Stimulated activated naive CD8-positive, alpha-beta T cell treated with anti-CD3 and anti-CD28 coated beads, Interleukin-15, Interleukin-2, amounts not matched to agents 100 ng/mL and 50 ng/mL, for 24 hours (primary cell): ENCODE data around the gene RBBP8.
"Not testable (repeated sequence)": the region's sequence is repeated elsewhere in the genome, so short reads cannot be mapped to it uniquely, and the experiment has no call there.

Experiments
- H3K27ac Mint-ChIP-seq: one replicate; pipeline ENCODE4 v1.8.0; 2021; ENCODE audit warnings: mild to moderate bottlenecking, mixed read lengths
- H3K27me3 Mint-ChIP-seq: one replicate; pipeline ENCODE4 v1.8.0; 2021; ENCODE audit warnings: mixed read lengths
- H3K36me3 Mint-ChIP-seq: one replicate; pipeline ENCODE4 v1.8.0; 2021; ENCODE audit warnings: low read depth, mixed read lengths
- H3K4me1 Mint-ChIP-seq: one replicate; pipeline ENCODE4 v1.8.0; 2021; ENCODE audit warnings: low read depth, mixed read lengths
- H3K4me3 Mint-ChIP-seq: one replicate; pipeline ENCODE4 v1.8.0; 2021; ENCODE audit warnings: mild to moderate bottlenecking, mixed read lengths
- H3K9me3 Mint-ChIP-seq: one replicate; pipeline ENCODE4 v1.8.0; 2021; ENCODE audit warnings: mixed read lengths

RBBP8 gene

DNA sequence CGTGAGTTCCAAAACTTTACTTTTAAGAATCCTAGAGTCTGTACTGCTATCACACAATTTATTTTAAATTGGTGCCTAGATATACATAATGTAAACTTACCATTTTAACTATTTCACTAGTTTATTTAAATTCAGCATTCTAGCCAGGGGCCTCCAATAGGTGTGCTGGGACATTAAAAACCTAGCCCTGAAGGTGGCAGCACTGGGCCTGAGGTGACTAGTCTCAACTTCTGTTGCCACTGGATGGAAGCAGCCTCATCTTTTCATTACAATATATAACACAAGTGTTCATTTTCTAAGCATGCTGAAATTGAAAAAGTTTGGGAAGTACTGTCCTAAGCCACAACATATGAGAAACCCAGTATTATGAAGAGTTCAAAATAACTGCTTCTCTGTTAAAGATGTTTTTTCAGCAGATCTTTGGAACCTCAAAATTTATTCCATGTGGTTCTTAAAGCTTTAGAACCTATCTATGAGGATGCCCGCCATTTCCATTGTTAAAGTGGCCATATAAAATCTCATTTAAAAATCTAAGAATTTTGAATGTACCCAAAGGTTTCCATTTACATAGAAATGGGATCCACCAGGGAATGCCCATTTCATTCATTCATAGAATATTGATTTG is 2.9 kb upstream of the RBBP8 start:
- Mint-ChIP-seq H3K4me3 (no peak overlapping the region), H3K27me3 (peaks cover 4% of the 10 kb centered on the region), H3K9me3 (no peaks in the 10 kb centered on the region), H3K27ac (no peak overlapping the region), H3K36me3 (peaks cover 8% of the 10 kb centered on the region), H3K4me1 (peaks cover 23% of the 10 kb centered on the region)

DNA sequence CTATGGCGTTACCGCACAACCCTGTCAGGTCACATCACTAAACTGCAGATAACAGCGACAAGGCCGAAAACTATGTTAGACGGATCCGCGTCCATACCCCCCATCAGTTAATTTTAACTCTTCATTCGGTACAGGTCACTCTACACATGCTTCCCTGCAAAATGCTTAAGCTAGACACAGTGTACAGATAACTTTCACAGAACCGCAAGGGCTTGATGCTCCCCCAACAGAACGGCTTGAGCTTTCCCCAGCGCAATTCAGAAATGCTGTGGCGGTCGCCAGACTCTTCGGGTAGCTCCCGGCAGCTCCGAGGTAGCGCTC is 283 bp upstream of the RBBP8 start:
- Mint-ChIP-seq H3K4me1 (peaks cover 26% of the 10 kb centered on the region), H3K36me3 (peaks cover 30% of the 10 kb centered on the region), H3K27me3 (peaks cover 4% of the 10 kb centered on the region), H3K9me3 (no peaks in the 10 kb centered on the region), H3K4me3 (peak overlapping the region; percentile 96), H3K27ac (peak overlapping the region; percentile 80)

DNA sequence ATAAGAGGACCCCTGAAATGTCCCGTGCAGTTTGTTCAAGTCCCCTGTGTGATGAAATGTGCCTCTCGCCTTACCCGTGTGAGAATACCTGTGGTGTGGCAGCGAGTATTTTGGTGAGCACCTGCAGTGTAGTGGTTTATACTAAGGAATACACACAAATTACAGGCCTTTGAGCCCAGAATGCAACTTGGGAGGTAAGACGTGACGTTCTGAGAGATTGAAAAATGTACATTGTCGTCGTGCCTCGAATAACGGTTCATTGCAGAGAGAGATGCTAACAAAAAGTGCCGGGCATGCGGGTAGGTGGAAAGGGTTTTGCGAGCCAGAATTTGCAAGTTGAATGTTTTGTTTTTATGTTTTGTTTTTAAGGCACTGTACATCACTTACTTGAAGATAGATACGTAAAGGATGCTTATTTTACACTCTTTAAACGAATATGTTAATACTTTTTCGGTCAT is 867 bp downstream of the RBBP8 start:
- Mint-ChIP-seq H3K9me3 (no peaks in the 10 kb centered on the region), H3K36me3 (peaks cover 41% of the 10 kb centered on the region), H3K4me3 (peak overlapping the region; percentile 96), H3K4me1 (peaks cover 26% of the 10 kb centered on the region), H3K27ac (peak overlapping the region; percentile 90), H3K27me3 (peaks cover 4% of the 10 kb centered on the region)

DNA sequence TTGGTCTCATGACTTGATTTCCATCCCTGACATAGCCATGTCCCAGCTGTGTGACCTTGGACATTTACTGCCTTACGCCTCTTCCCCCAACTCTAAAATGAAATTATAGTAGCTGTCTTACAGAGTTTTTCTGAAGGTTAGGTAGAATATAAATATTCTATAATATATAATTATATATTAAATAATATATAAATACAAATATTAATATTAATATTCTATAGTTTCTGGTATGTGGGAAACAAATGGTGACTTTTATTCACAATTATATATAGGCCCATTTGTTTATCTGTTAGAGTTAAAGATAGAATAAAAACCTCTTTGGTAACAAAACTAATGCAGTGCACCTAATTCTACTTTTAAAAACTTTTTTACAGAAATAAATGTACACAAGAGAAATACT is 1.7 kb downstream of the RBBP8 start:
- peaks cover 26% of the 10 kb centered on the region for H3K4me1 Mint-ChIP-seq
- H3K27ac Mint-ChIP-seq: peak overlapping the region; percentile 63
- H3K36me3 Mint-ChIP-seq: peaks cover 46% of the 10 kb centered on the region
- peaks cover 4% of the 10 kb centered on the region for H3K27me3 Mint-ChIP-seq
- H3K9me3 Mint-ChIP-seq: no peaks in the 10 kb centered on the region
- peak overlapping the region; percentile 96 for H3K4me3 Mint-ChIP-seq

DNA sequence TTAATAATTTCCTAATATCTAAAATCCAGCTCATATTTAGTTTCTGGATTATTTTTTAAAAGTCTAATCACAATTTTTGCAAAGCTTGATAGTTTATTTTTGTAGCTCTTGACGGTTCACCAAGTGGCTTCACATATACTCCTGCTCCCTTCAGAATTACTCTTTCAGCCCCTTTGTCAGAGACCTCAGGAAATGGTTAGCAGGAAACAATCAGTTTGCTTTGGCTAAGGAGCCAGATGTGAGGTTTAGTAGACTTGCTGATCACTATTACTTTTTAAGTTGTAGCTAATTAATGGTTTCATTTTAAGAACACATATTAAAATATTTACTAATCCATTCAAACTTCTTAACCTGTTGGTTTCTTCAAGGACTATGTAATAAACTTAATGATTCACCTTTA is 2.3 kb downstream of the RBBP8 start:
- H3K36me3 Mint-ChIP-seq: peaks cover 49% of the 10 kb centered on the region
- peaks cover 4% of the 10 kb centered on the region for H3K27me3 Mint-ChIP-seq
- H3K4me3 Mint-ChIP-seq: peak overlapping the region; percentile 71
- H3K9me3 Mint-ChIP-seq: no peaks in the 10 kb centered on the region
- peaks cover 26% of the 10 kb centered on the region for H3K4me1 Mint-ChIP-seq
- H3K27ac Mint-ChIP-seq: no peak overlapping the region

DNA sequence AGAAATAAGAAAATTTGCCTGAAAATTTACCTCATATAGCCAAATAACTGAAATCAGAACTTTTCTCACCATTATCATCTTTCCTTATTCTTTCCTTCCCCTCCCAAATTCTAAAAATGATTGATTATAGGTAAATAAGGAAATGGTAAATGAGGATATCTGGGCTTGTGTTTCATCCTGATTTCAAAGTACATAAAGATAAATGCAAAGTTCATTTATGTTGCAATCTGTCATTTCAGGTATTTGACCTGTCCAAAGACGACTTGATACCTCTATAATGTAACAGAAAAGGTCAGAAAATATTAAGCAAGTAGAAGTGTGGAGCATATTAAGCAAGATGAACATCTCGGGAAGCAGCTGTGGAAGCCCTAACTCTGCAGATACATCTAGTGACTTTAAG is 3.4 kb downstream of the RBBP8 start:
- Mint-ChIP-seq H3K9me3 (no peaks in the 10 kb centered on the region), H3K4me1 (peaks cover 26% of the 10 kb centered on the region), H3K4me3 (no peak overlapping the region), H3K27ac (no peak overlapping the region), H3K27me3 (peaks cover 4% of the 10 kb centered on the region), H3K36me3 (peaks cover 57% of the 10 kb centered on the region)

DNA sequence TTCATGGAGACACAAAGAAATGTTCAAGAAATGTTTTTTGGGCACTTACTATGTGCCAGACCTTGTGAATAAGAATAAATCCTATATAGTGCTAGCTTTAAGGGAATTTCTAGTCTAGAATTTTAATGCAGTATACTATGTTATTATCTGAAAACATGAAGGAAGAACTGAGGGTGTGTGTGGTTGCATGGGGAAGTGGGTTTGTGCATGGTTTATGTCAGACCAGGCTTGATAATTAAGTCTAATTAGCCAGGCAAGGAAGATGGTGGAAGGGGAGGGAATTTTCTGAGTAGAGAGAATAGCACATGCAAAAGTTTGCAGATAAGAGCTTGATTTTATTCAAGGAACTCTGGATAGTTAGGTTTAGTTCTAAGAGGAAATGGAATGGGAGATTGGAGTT is 6.5 kb downstream of the RBBP8 start:
- no peak overlapping the region for H3K27ac Mint-ChIP-seq
- peaks cover 6% of the 10 kb centered on the region for H3K4me1 Mint-ChIP-seq
- H3K4me3 Mint-ChIP-seq: no peak overlapping the region
- peaks cover 70% of the 10 kb centered on the region for H3K36me3 Mint-ChIP-seq
- H3K27me3 Mint-ChIP-seq: no peaks in the 10 kb centered on the region
- no peaks in the 10 kb centered on the region for H3K9me3 Mint-ChIP-seq

DNA sequence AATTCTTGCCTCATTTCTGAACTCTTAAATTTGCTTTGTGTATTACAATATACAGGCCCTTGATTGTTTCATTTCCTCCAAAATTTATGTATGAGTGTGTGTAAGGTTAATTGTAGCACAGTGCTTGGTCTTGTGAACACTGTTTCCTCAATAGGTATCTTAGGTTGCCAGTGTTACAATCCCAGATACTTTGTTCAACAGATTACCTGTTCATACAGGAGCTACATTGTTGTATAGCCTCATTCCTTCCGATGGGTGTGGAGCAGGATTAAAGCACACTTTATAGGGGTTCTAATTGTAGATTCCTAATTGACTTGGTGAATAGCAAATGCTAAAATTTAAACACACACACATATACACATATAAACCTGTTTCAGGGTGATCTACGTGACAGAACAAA is 10.7 kb downstream of the RBBP8 start:
- no peaks in the 10 kb centered on the region for H3K27me3 Mint-ChIP-seq
- H3K36me3 Mint-ChIP-seq: peaks cover 66% of the 10 kb centered on the region
- H3K9me3 Mint-ChIP-seq: no peaks in the 10 kb centered on the region

DNA sequence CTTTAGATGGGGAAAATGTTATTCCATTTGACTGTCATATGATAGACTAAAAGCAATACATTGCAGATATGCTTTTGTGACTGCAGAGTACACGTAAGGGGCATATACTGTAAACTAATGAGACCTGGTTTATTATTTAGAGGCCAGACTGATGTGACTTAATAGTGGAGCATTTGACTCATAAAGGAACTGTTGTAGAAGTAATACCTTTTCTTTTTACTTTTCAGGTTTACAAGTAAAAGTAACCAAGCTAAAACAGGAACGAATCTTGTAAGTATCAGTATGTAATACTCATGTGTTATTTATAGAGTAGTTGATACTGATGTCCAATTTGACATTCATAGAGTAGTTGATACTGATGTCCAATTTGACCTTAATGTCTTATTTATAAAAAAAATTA is 13.1 kb downstream of the RBBP8 start:
- Mint-ChIP-seq H3K4me3 (no peak overlapping the region), H3K9me3 (no peaks in the 10 kb centered on the region), H3K4me1 (no peaks in the 10 kb centered on the region), H3K36me3 (peaks cover 75% of the 10 kb centered on the region), H3K27ac (no peak overlapping the region), H3K27me3 (no peaks in the 10 kb centered on the region)

More for the DNA sequence above, 10.7 kb downstream of the RBBP8 start:
- Mint-ChIP-seq H3K27ac (no peak overlapping the region), H3K4me1 (no peaks in the 10 kb centered on the region), H3K4me3 (no peak overlapping the region)

DNA sequence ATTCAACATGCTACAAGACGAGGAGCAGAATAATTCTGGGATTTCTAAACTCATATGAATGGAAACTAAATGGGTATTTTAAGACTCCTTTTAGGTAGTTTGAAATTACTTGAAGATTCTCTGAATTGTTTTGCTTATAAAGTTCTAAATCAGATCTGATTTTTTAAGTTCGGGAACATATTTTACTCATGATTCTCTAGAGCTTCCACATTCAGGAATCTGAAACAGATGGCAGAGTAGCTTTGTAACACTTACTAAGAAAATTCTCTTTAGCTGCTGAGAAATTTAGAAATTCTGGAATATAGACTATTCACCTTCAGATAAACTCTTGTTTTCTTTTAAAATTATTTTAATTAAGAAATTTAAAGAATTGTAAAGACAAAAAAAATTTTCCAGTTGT is 13.7 kb downstream of the RBBP8 start:
- no peaks in the 10 kb centered on the region for H3K4me1 Mint-ChIP-seq
- H3K36me3 Mint-ChIP-seq: peaks cover 75% of the 10 kb centered on the region
- H3K4me3 Mint-ChIP-seq: no peak overlapping the region
- no peaks in the 10 kb centered on the region for H3K27me3 Mint-ChIP-seq
- H3K27ac Mint-ChIP-seq: no peak overlapping the region
- H3K9me3 Mint-ChIP-seq: no peaks in the 10 kb centered on the region

DNA sequence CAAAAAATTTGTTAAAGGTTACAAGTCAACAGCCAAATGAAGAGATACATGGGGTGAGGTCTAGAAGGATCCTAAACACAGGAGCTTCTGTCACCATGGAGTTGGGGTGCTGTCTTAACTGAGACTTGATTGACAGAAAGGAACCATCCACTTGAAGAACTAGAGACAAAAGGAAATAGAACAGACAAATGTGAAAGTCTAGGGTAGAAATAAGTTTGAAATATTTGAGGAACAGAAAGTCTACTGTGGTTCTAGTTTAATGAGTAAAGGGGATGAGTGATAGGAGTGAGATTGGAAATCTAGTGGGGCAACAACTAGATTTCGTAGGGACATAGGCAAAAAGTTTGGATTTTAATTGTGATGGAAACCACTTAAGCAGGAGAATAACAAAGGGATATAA is 18.7 kb downstream of the RBBP8 start:
- Mint-ChIP-seq H3K4me3 (no peak overlapping the region), H3K36me3 (peaks cover 85% of the 10 kb centered on the region), H3K27ac (no peak overlapping the region), H3K9me3 (no peaks in the 10 kb centered on the region), H3K4me1 (peaks cover 9% of the 10 kb centered on the region), H3K27me3 (no peaks in the 10 kb centered on the region)

DNA sequence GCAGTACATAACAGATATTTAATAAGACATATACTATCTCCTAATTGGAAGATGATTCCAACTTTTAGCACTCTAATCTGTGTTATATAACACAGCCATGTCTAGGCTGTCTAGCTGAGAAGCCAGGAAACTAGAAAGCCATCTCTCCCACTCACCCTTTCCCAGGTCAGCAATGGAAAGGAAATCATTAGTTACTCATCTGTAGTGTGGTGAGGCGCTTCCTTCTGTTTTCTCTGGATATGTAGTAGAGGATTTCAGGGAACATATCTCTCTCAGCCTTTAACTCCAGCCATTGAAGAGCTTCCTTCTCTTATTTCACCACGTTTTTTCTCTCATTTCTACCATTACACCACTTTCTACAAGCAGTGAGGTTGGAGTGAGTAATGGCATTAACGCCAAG is 19.4 kb downstream of the RBBP8 start:
- no peaks in the 10 kb centered on the region for H3K9me3 Mint-ChIP-seq
- H3K4me1 Mint-ChIP-seq: peaks cover 9% of the 10 kb centered on the region
- no peak overlapping the region for H3K4me3 Mint-ChIP-seq
- H3K27ac Mint-ChIP-seq: no peak overlapping the region
- H3K27me3 Mint-ChIP-seq: no peaks in the 10 kb centered on the region
- peaks cover 83% of the 10 kb centered on the region for H3K36me3 Mint-ChIP-seq

DNA sequence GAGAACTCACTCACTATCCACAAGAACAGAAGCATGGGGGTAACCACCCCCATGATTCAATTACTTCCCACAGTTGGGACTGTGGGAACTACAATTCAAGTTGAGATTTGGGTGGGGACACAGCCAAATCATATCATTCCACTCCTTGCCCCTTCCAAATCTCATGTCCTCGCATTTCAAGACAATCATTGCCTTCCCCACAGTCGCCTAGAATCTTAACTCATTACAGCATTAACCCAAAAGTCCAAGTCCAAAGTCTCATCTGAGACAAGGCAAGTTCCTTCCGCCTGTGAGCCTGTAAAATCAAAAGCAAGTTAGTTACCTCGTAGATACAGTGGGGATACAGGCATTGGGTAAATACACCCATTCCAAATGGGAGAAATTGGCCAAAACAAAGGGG is 20.9 kb downstream of the RBBP8 start:
- not testable (repeated sequence) for H3K27me3 Mint-ChIP-seq, H3K9me3 Mint-ChIP-seq, H3K4me3 Mint-ChIP-seq, H3K27ac Mint-ChIP-seq, H3K4me1 Mint-ChIP-seq
- peaks cover 87% of the 10 kb centered on the region for H3K36me3 Mint-ChIP-seq

DNA sequence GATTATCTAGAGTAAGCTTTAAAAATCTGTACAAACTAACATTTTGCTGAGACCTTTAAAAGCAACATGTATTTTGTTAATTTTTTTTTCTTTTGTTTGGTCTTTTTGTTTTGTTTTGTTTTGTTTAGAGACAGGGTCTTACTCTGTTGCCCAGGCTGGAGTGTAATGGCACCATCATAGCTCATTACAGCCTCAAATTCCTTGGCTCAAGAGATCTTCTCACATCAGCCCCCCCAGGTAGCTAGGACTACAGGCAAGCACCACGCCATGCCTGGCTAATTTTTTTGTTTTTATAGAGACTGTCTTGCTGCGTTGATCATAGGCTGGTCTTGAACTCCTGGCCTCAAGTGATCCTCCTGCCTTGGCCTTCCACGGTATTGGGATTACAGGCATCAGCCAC is 23.1 kb downstream of the RBBP8 start:
- H3K4me3 Mint-ChIP-seq: no peak overlapping the region
- peaks cover 79% of the 10 kb centered on the region for H3K36me3 Mint-ChIP-seq
- peaks cover 9% of the 10 kb centered on the region for H3K4me1 Mint-ChIP-seq
- H3K27me3 Mint-ChIP-seq: no peaks in the 10 kb centered on the region
- no peak overlapping the region for H3K27ac Mint-ChIP-seq
- no peaks in the 10 kb centered on the region for H3K9me3 Mint-ChIP-seq

DNA sequence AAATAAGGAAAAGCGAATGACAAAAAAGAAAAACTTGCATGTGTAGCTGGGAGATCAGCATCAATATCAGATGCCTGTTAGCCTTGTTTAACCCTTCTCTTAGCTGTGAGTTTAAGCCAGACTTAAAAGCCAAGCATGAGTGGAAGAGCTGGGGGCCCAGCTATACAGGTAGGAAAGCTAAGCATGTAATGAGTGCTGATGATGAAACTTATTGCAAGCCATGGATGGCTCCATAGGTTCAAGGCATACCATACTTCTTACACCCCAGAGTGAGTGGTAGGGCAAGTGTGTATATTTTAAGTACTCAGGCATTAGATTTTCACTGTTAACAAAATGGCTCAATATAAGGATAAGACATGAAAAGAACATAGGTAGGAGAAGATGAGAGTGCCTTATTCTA is 28.0 kb downstream of the RBBP8 start:
- peaks cover 78% of the 10 kb centered on the region for H3K36me3 Mint-ChIP-seq
- no peak overlapping the region for H3K27ac Mint-ChIP-seq
- no peak overlapping the region for H3K4me3 Mint-ChIP-seq
- peaks cover 11% of the 10 kb centered on the region for H3K4me1 Mint-ChIP-seq
- no peaks in the 10 kb centered on the region for H3K9me3 Mint-ChIP-seq
- H3K27me3 Mint-ChIP-seq: no peaks in the 10 kb centered on the region

DNA sequence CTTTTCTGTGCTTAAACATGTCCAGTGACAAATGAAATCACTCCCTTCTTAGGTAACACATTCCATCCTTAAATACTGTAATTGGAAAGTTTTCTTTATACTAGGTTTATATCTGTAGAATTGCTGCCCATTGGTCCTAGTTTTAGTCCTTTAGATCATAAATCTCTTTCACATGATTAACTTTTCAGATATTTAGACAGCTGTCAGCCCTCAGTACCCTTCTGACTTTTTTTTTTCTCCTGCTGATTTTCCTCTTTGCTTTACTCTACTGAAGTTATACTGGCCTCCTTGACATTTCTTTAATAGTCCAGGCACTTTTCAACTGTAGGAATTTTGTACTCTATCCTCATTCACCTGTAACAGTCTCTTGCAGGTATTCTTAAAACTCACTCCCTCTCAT is 28.9 kb downstream of the RBBP8 start:
- H3K27ac Mint-ChIP-seq: no peak overlapping the region
- no peak overlapping the region for H3K4me3 Mint-ChIP-seq
- H3K4me1 Mint-ChIP-seq: peaks cover 11% of the 10 kb centered on the region
- no peaks in the 10 kb centered on the region for H3K9me3 Mint-ChIP-seq
- H3K27me3 Mint-ChIP-seq: no peaks in the 10 kb centered on the region
- H3K36me3 Mint-ChIP-seq: peaks cover 76% of the 10 kb centered on the region
